K562 (cell line): Measurements from ENCODE around the gene PTH2. TPM values are rescaled to one million over a fixed set of nuclear protein-coding genes. Genes with fewer than 3 reads are reported as not detected.

Experiments used
- ATAC-seq: fragments of 200-7000 bp; cut with Tn5 transposase; 3 replicates; pipeline ENCODE4 v1.9.1; 2020; ENCODE audit warnings: moderate library complexity
- BruUV-seq: library from RNA; stranded (reverse); fragments of 400-500 nt; replicated peaks from 2 replicates; lab custom pipeline; 2021; lab: Mats Ljungman, UMichigan
- CTCF ChIA-PET: fragments of 300-600 bp; formaldehyde crosslinking; extraction: SDS; loops from one replicate; lab custom pipeline; 2021; ENCODE audit warnings: low intra/inter-chr PET ratio; lab: Yijun Ruan, JAX
- POLR2A ChIA-PET: fragments of 300-600, 350-650 bp; sonication (Branson Sonifier 250); formaldehyde crosslinking; extraction: SDS; loops from one replicate; lab custom pipeline; 2021; ENCODE audit warnings: antibody characterized with exemption, inconsistent platforms; lab: Yijun Ruan, JAX
- DNase-seq, 4 experiments: peaks; one replicate each; pipeline versions ENCODE4 v3.0.0 to v3.0.0-alpha.2; 2011 to 2018; ENCODE audit warnings: low spot score in 3 of 4, mixed read lengths in 3 of 4; ENCODE audit errors: extremely low read depth in 1 of 4
- FAIRE-seq: peaks from 2 replicates; lab custom pipeline; 2011; peaks lifted over from hg19 to GRCh38; lab: Jason Lieb, UNC
- H2AFZ ChIP-seq: 2 replicates; pipeline ENCODE4 v1.6.0; 2011; ENCODE audit warnings: low read depth, low read length, control low read depth, inconsistent platforms
- H3K27ac ChIP-seq: fragments of 200-600 bp; 3 replicates; pipeline ENCODE4 v1.8.0; 2011; ENCODE audit warnings: low read depth, mild to moderate bottlenecking, control low read depth, inconsistent platforms, low read length, moderate library complexity, mixed read lengths; ENCODE audit errors: extremely low read depth
- H3K27me3 ChIP-seq, 2 experiments: fragments of 300-600 bp in 1 of 2; 2 replicates in 1 of 2; 3 replicates in 1 of 2; pipeline versions ENCODE4 v1.6.0 to v1.8.0; 2011; ENCODE audit warnings: inconsistent platforms in 2 of 2, low read length in 2 of 2, mild to moderate bottlenecking in 1 of 2, mixed read lengths in 1 of 2, moderate library complexity in 1 of 2; ENCODE audit not compliant: control insufficient read depth in 2 of 2, insufficient read depth in 2 of 2
- H3K36me3 ChIP-seq: fragments of 300-600 bp; 3 replicates; pipeline ENCODE4 v1.8.0; 2011; ENCODE audit warnings: mild to moderate bottlenecking, low read length, inconsistent platforms; ENCODE audit not compliant: control insufficient read depth, insufficient read depth
- H3K4me1 ChIP-seq, 2 experiments: fragments of 200-600 bp in 1 of 2; replicated peaks in 1 of 2; 2 replicates in 1 of 2; 3 replicates in 1 of 2; pipeline versions ENCODE4 v1.5.1 to v1.8.0; 2011; ENCODE audit warnings: inconsistent platforms in 2 of 2, low read length in 2 of 2, mild to moderate bottlenecking in 1 of 2, mixed read lengths in 1 of 2, moderate library complexity in 1 of 2; ENCODE audit not compliant: control insufficient read depth in 2 of 2, insufficient read depth in 2 of 2
- H3K4me2 ChIP-seq: 2 replicates; pipeline ENCODE4 v1.6.1; 2011; ENCODE audit warnings: low read length, control low read depth, inconsistent platforms, mixed read lengths; ENCODE audit not compliant: insufficient read depth
- H3K4me3 ChIP-seq: fragments of 200-600 bp; sonication (generic), shearing (Covaris generic); 2 replicates; pipeline ENCODE4 v1.5.1; 2016; ENCODE audit warnings: control low read depth, inconsistent platforms
- H3K79me2 ChIP-seq: fragments of 200-600 bp; 3 replicates; pipeline ENCODE4 v1.8.0; 2011; ENCODE audit warnings: low read length, inconsistent platforms; ENCODE audit not compliant: control insufficient read depth, insufficient read depth
- H3K9ac ChIP-seq, 2 experiments: 2 replicates each; pipeline versions ENCODE4 v1.6.0 to v1.6.1; 2011; ENCODE audit warnings: low read depth in 2 of 2, low read length in 2 of 2, control low read depth in 1 of 2, inconsistent platforms in 1 of 2, mild to moderate bottlenecking in 1 of 2, mixed read lengths in 1 of 2; ENCODE audit not compliant: insufficient read depth in 1 of 2
- H3K9me1 ChIP-seq: one replicate; pipeline ENCODE4 v1.6.0; 2011; ENCODE audit warnings: inconsistent platforms, mild to moderate bottlenecking, low read length, moderate library complexity; ENCODE audit not compliant: control insufficient read depth, insufficient read depth
- H3K9me3 ChIP-seq: replicated peaks from 2 replicates; pipeline ENCODE4 v1.5.1; 2011; ENCODE audit warnings: low read depth, low read length, inconsistent platforms; ENCODE audit not compliant: control insufficient read depth, insufficient read depth
- H4K20me1 ChIP-seq: replicated peaks from 2 replicates; pipeline ENCODE4 v1.6.1; 2011; ENCODE audit warnings: low read length, inconsistent platforms, mixed read lengths; ENCODE audit not compliant: control insufficient read depth, insufficient read depth
- BCOR ChIP-seq: fragments of 450-650 bp; IDR thresholded peaks from 2 replicates; pipeline ENCODE4 v1.6.1; 2016
- DACH1 ChIP-seq: fragments of 450-650 bp; IDR thresholded peaks from 2 replicates; pipeline ENCODE4 v1.6.1; 2018; ENCODE audit not compliant: partially characterized antibody
- ELF1 ChIP-seq: fragments of 200-800 bp; sonication (Bioruptor generic); IDR thresholded peaks from 2 replicates; pipeline ENCODE4 v1.6.1; 2016; ENCODE audit warnings: missing genetic modification characterization, missing compliant biosample characterization
- KDM2B ChIP-seq: fragments of 250-450 bp; sonication (Bioruptor Pico); IDR thresholded peaks from 2 replicates; pipeline ENCODE4 v1.8.0; 2021; ENCODE audit warnings: mild to moderate bottlenecking, moderate library complexity
- MCM3 ChIP-seq: fragments of 450-650 bp; IDR thresholded peaks from 2 replicates; pipeline ENCODE4 v1.6.1; 2016
- NFIC ChIP-seq: fragments of 450-650 bp; IDR thresholded peaks from 2 replicates; pipeline ENCODE4 v1.6.1; 2017; ENCODE audit warnings: mild to moderate bottlenecking, inconsistent platforms
- NFYB ChIP-seq: IDR thresholded peaks from 2 replicates; pipeline ENCODE4 v1.6.1; 2011; ENCODE audit warnings: mild to moderate bottlenecking, moderate library complexity; ENCODE audit not compliant: insufficient read length; ENCODE audit errors: extremely low read depth
- PYGO2 ChIP-seq: fragments of 450-650 bp; IDR thresholded peaks from 2 replicates; pipeline ENCODE4 v1.6.1; 2016; ENCODE audit warnings: mild to moderate bottlenecking, missing genetic modification characterization, moderate library complexity, missing compliant biosample characterization
- RBM14 ChIP-seq: fragments of 200-400 bp; formaldehyde crosslinking; IDR thresholded peaks from 2 replicates; pipeline ENCODE4 v1.6.1; 2018; ENCODE audit warnings: low read depth, mild to moderate bottlenecking, low read length, moderate library complexity, borderline replicate concordance; ENCODE audit not compliant: insufficient read depth
- SIX5 ChIP-seq, 2 experiments: IDR thresholded peaks; 2 replicates each; pipeline ENCODE4 v1.6.1; 2011; ENCODE audit warnings: low read length in 2 of 2, borderline replicate concordance in 1 of 2, low read depth in 1 of 2, mild to moderate bottlenecking in 1 of 2, moderate library complexity in 1 of 2; ENCODE audit not compliant: insufficient read depth in 1 of 2
- SMARCE1 ChIP-seq: fragments of 450-650 bp; IDR thresholded peaks from 2 replicates; pipeline ENCODE4 v1.7.1; 2016; ENCODE audit warnings: mild to moderate bottlenecking
- SOX6 ChIP-seq: fragments of 450-650 bp; IDR thresholded peaks from 2 replicates; pipeline ENCODE4 v1.6.1; 2014; ENCODE audit warnings: mild to moderate bottlenecking
- SRSF3 ChIP-seq: fragments of 200-400 bp; formaldehyde crosslinking; IDR thresholded peaks from 2 replicates; pipeline ENCODE4 v1.6.1; 2016; ENCODE audit warnings: mild to moderate bottlenecking, low read length, moderate library complexity; ENCODE audit not compliant: insufficient read depth
- SRSF7 ChIP-seq: fragments of 200-400 bp; formaldehyde crosslinking; optimal IDR thresholded peaks from 2 replicates; pipeline ENCODE3; 2017; ENCODE audit warnings: mild to moderate bottlenecking, low read depth, low read length
- STAG1 ChIP-seq: sonication (generic); formaldehyde crosslinking; IDR thresholded peaks from 2 replicates; pipeline ENCODE4 v1.5.0; 2020; ENCODE audit warnings: missing genetic modification reagents, borderline replicate concordance
- SUPT5H ChIP-seq: fragments of 450-650 bp; IDR thresholded peaks from 2 replicates; pipeline ENCODE4 v1.6.1; 2016
- TFAM ChIP-seq: fragments of 250-450 bp; sonication (Bioruptor Pico); conservative IDR thresholded peaks from 2 replicates; pipeline ENCODE4 v1.5.0; 2021; ENCODE audit warnings: mild to moderate bottlenecking, moderate library complexity
- TOE1 ChIP-seq, 2 experiments: fragments of 450-650 bp in 1 of 2; sonication (generic) in 1 of 2; formaldehyde crosslinking in 1 of 2; IDR thresholded peaks; 2 replicates each; pipeline versions ENCODE4 v1.7.1 to v1.8.0; 2016 to 2022; ENCODE audit warnings: borderline replicate concordance in 2 of 2, mild to moderate bottlenecking in 2 of 2, antibody characterized with exemption in 1 of 2, inconsistent platforms in 1 of 2, low read depth in 1 of 2, missing genetic modification reagents in 1 of 2, moderate library complexity in 1 of 2
- ZBED1 ChIP-seq: IDR thresholded peaks from 2 replicates; pipeline ENCODE4 v1.6.1; 2014
- ZKSCAN8 ChIP-seq: fragments of 200-800 bp; sonication (Bioruptor generic); IDR thresholded peaks from 2 replicates; pipeline ENCODE4 v1.6.1; 2016; ENCODE audit warnings: missing genetic modification characterization, missing compliant biosample characterization
- ZNF695 ChIP-seq: fragments of 450-650 bp; formaldehyde crosslinking; IDR thresholded peaks from 2 replicates; pipeline ENCODE4 v1.4.0; 2020; ENCODE audit warnings: mild to moderate bottlenecking, moderate library complexity
- ZNF696 ChIP-seq: fragments of 250-450 bp; sonication (Bioruptor Pico); conservative IDR thresholded peaks from 2 replicates; pipeline ENCODE4 v1.4.0; 2020; ENCODE audit warnings: mild to moderate bottlenecking, moderate library complexity
- WGBS: fragments of 100-300 bp; shearing (Covaris generic); methylation state at CpG from one replicate; pipeline ENCODE4 v1.1.6; 2016; ENCODE audit warnings: low coverage, mixed read lengths; ENCODE audit not compliant: insufficient coverage; ENCODE audit errors: missing lambda C conversion rate; 5-methylcytosine and 5-hydroxymethylcytosine counted together
- in situ Hi-C: fragments of 300-500 bp; cut with MboI; formaldehyde crosslinking; loops from 4 replicates; pipeline ENCODE4 v1.15.0; 2018; ENCODE audit warnings: inconsistent platforms, mixed read lengths
- intact Hi-C: fragments of 100-400 bp; cut with micrococcal nuclease; formaldehyde crosslinking; loops from 2 replicates; pipeline ENCODE4 v1.14.2; 2022
- polyA plus RNA-seq, 8 experiments: library from polyadenylated mRNA; depleted of rRNA in 4 of 8; stranded (reverse) in 5 of 8; unstranded in 3 of 8; fragments of >200 nt; fragmentation: Nextera tagmentation in 2 of 8; fragmentation: Illumina TruSeq in 1 of 8; extraction: Ambion mirVana in 2 of 8; extraction: Trizol in 1 of 8; gene quantifications; 2 replicates each; pipeline versions ENCODE4 v1.2.1 to v1.2.3, GENCODE V29; 2011 to 2014; ENCODE audit warnings: inconsistent platforms in 1 of 8, missing spikeins in 1 of 8
- total RNA-seq, 7 experiments: library from RNA; depleted of rRNA in 6 of 7; stranded (reverse); fragments of >200 nt in 6 of 7; fragmentation: Illumina TruSeq in 2 of 7; extraction: Trizol in 2 of 7; gene quantifications; 2 replicates each; pipeline versions ENCODE4 v1.2.1 to v1.2.3, GENCODE V29; 2011 to 2021; ENCODE audit warnings: low replicate concordance in 1 of 7
- TF ChIP-seq, protein P1 (sequence below): sonication (generic); formaldehyde crosslinking; IDR thresholded peaks from 2 replicates; pipeline ENCODE4 v1.8.0; 2022; ENCODE audit warnings: mild to moderate bottlenecking, missing genetic modification reagents

The PTH2 gene
- total and polyA plus RNA-seq, 9 of the 15 experiments (the other 6 are each of a cell fraction or from before 2014, with no cell fraction given): 1.3 TPM; not detected in 8

DNA sequence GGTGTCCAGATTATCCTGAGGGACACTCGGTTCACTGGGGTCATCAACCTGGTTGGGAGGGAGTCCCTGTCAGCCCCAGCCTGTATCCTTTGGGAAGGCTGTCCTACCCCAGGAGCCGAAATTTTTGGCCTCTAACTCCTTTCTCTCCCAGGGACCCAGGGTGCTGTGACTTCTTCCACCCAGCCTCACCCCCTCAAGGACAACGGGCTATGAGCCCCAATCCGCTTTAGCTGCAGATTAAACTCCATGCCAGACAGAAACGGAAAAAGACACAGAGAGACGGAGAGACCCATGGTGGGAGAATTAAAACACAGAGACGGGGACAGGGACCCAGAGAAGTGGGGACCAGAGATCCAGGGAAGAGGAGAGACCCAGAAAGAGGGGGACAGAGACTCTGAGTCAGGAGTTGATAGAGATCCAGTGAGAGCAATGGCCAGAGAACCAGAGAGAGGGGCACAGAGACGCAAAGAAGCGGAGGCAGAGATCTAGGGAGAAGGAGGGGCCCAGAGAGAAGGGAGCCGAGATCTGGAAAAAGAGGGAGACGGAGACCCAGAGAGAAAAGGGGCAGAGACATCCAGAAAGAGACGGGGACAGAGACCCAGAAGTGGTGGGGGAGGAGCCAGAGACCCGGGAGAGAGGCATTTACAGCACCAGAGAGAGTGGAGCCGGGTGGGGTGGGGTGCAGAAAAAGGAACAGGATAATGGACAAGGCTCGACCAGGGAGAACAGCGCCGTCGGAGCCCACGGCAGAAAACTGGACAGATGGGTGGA lies 17.4 kb upstream of the PTH2 start:
- ChIA-PET POLR2A (interaction anchor here (0.6 to 3.7 kb wide), 3 partner anchors 9 to 208 kb away, joined by 3 to 14 read pairs (median 3); no protein-coding TSS in a partner anchor), CTCF (no interaction called here)
- no peaks in the 10 kb centered on the region for H3K9me1 ChIP-seq
- no peaks in the 10 kb centered on the region for H4K20me1 ChIP-seq
- H3K36me3 ChIP-seq: no peaks in the 10 kb centered on the region
- no peak for ATAC-seq
- in situ Hi-C loops: no loop called here
- WGBS: 10% methylated on average over 15 of the region's 19 CpGs
- no peak for DNase-seq
- BruUV-seq: no TSS peak
- no peak overlapping the region for H3K27ac ChIP-seq
- intact Hi-C loops: loop anchor here (5.0 to 10.0 kb wide), 2 partner anchors 176 to 288 kb away; no protein-coding TSS in a partner anchor
- H3K9ac ChIP-seq: peak overlapping the region in 1 of 2 experiments; percentile 89; a peak in 3 of 4 replicates
- no peaks in the 10 kb centered on the region for H3K9me3 ChIP-seq
- peak overlapping the region; percentile 48 for H3K4me3 ChIP-seq
- peak overlapping the region; percentile 78 for H3K4me2 ChIP-seq
- peaks cover 37 to 50% of the 10 kb centered on the region in 2 experiments for H3K4me1 ChIP-seq
- peak overlapping the region; percentile 78; the same call in 1 of the 2 replicates for H2AFZ ChIP-seq
- no peaks in the 10 kb centered on the region for H3K79me2 ChIP-seq
- peaks cover 7 to 19% of the 10 kb centered on the region in 2 experiments; a peak in 4 of 5 replicates for H3K27me3 ChIP-seq
- FAIRE-seq: no peak
- TF ChIP-seq, protein P1, sequence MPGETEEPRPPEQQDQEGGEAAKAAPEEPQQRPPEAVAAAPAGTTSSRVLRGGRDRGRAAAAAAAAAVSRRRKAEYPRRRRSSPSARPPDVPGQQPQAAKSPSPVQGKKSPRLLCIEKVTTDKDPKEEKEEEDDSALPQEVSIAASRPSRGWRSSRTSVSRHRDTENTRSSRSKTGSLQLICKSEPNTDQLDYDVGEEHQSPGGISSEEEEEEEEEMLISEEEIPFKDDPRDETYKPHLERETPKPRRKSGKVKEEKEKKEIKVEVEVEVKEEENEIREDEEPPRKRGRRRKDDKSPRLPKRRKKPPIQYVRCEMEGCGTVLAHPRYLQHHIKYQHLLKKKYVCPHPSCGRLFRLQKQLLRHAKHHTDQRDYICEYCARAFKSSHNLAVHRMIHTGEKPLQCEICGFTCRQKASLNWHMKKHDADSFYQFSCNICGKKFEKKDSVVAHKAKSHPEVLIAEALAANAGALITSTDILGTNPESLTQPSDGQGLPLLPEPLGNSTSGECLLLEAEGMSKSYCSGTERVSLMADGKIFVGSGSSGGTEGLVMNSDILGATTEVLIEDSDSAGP (CRISPR knock-in tag): no peak
- no peak for TF ChIP-seq PYGO2 (tag)
- 0 out of 2 replicates have a peak, but pooled peaks have one; percentile 35 for TF ChIP-seq TOE1 (IDR thresholded peaks at IDR 0.05; ENCODE audit: borderline replicate concordance)
- no peak for TF ChIP-seq TOE1 (CRISPR knock-in tag; IDR thresholded peaks at IDR 0.05; ENCODE audit: borderline replicate concordance, low read depth)
- no peak for TF ChIP-seq MCM3
- no peak for TF ChIP-seq SUPT5H
- TF ChIP-seq ZKSCAN8 (CRISPR knock-in tag): no peak
- TF ChIP-seq ELF1 (tag): no peak
- no peak for TF ChIP-seq ZBED1
- TF ChIP-seq RBM14: no peak
- TF ChIP-seq SIX5 (IDR thresholded peaks at IDR 0.05; ENCODE audit: borderline replicate concordance in 1 of 2, insufficient read depth in 1 of 2, low read depth in 1 of 2, low read length in 2 of 2): no peak
- TF ChIP-seq SOX6: no peak
- TF ChIP-seq STAG1 (CRISPR knock-in tag): no peak
- no peak for TF ChIP-seq TFAM (CRISPR knock-in tag)
- no peak for TF ChIP-seq SRSF3
- no peak for TF ChIP-seq ZNF696
- TF ChIP-seq ZNF695 (CRISPR knock-in tag): no peak
- peak; percentile 67; the same call in 1 of the 2 replicates for TF ChIP-seq BCOR
- TF ChIP-seq SMARCE1: 0 out of 2 replicates have a peak, but pooled peaks have one; percentile 24
- no peak for TF ChIP-seq KDM2B (CRISPR knock-in tag)
- no peak for TF ChIP-seq NFYB
- no peak for TF ChIP-seq NFIC
- TF ChIP-seq SRSF7: no peak
- no peak for TF ChIP-seq DACH1
